Stimulated activated CD8-positive, alpha-beta memory T cell treated with anti-CD3 and anti-CD28 coated beads, Interleukin-15, amount 100 ng/mL, for 1 hour (primary cell): Measurements from ENCODE around the gene MAP3K12.
"Not testable (repeated sequence)": the region's sequence is repeated elsewhere in the genome, so short reads cannot be mapped to it uniquely, and the experiment has no call there.

Experiments used
- DNase-seq: peaks from one replicate; pipeline ENCODE4 v3.0.0-alpha.2; 2020; ENCODE audit warnings: low read depth

MAP3K12 gene

GRCh38 chr12:53499266-53500141, at the start of gene MAP3K12:
Gene MAP3K12 (minus strand): TSS chr12:53499458. CDS start chr12:53487391, 12,067 bp downstream.
- peak; percentile 22 for DNase-seq

GRCh38 chr12:53548354-53548753, 49.1 kb upstream of the MAP3K12 start:
- not testable (repeated sequence) for DNase-seq

GRCh38 chr12:53543539-53543938, 44.3 kb upstream of the MAP3K12 start:
- peak; percentile 2 for DNase-seq

GRCh38 chr12:53539526-53539925, 40.3 kb upstream of the MAP3K12 start:
- no peak for DNase-seq

- DNase-seq: no peak
Measured at GRCh38 chr12:53538209-53538689, 39.0 kb upstream of the MAP3K12 start.

- DNase-seq: no peak
Measured at GRCh38 chr12:53536962-53537361, 37.7 kb upstream of the MAP3K12 start.

- no peak for DNase-seq
Measured at GRCh38 chr12:53533471-53533870, 34.2 kb upstream of the MAP3K12 start.

- no peak for DNase-seq
Measured at GRCh38 chr12:53532524-53533445, 33.5 kb upstream of the MAP3K12 start.

- no peak for DNase-seq
Measured at GRCh38 chr12:53532021-53532420, 32.8 kb upstream of the MAP3K12 start.

GRCh38 chr12:53530920-53531319, 31.7 kb upstream of the MAP3K12 start:
- DNase-seq: no peak

GRCh38 chr12:53530061-53530460, 30.8 kb upstream of the MAP3K12 start:
- DNase-seq: no peak

- DNase-seq: no peak
Measured at GRCh38 chr12:53524476-53524875, 25.2 kb upstream of the MAP3K12 start.

- no peak for DNase-seq
Measured at GRCh38 chr12:53523131-53523530, 23.9 kb upstream of the MAP3K12 start.

GRCh38 chr12:53518381-53518780, 19.1 kb upstream of the MAP3K12 start:
- no peak for DNase-seq

GRCh38 chr12:53516758-53517455, 17.6 kb upstream of the MAP3K12 start:
- DNase-seq: no peak

GRCh38 chr12:53515291-53515680, 16.0 kb upstream of the MAP3K12 start:
- DNase-seq: no peak

- DNase-seq: no peak
Measured at GRCh38 chr12:53514628-53515290, 15.5 kb upstream of the MAP3K12 start.

- no peak for DNase-seq
Measured at GRCh38 chr12:53513712-53514410, 14.6 kb upstream of the MAP3K12 start.

GRCh38 chr12:53510181-53510812, 11.0 kb upstream of the MAP3K12 start:
- no peak for DNase-seq

GRCh38 chr12:53508534-53509170, 9.4 kb upstream of the MAP3K12 start:
- peak; percentile 66 for DNase-seq
